Thyroid gland (tissue), 4 donors: ENCODE data around the gene ACADVL. TPM values are rescaled to one million over a fixed set of nuclear protein-coding genes. Genes with fewer than 3 reads are reported as not detected.
A peak's percentile ranks its signal among the peaks of the same experiment; 100 is the strongest.
"Not testable (repeated sequence)": the region's sequence is repeated elsewhere in the genome, so short reads cannot be mapped to it uniquely, and the experiment has no call there.

Source experiments
- DNase-seq, 2 donors: peaks; one replicate each; pipeline ENCODE4 v3.0.0-alpha.2; 2019
- H3K27ac ChIP-seq, 3 donors: fragments of 200-600 bp; sonication (generic); 1 replicate in 2 of 3; 2 replicates in 1 of 3; pipeline ENCODE4 v1.5.1; 2016 to 2019; ENCODE audit warnings: mild to moderate bottlenecking in 1 of 3, moderate library complexity in 1 of 3
- H3K27me3 ChIP-seq: fragments of 200-600 bp; sonication (generic); one replicate; pipeline ENCODE4 v1.5.1; 2019
- H3K36me3 ChIP-seq, 2 donors: fragments of 200-600 bp; sonication (generic); one replicate each; pipeline ENCODE4 v1.5.1; 2016 to 2019
- H3K4me1 ChIP-seq, 2 donors: fragments of 200-600 bp; sonication (generic); one replicate each; pipeline ENCODE4 v1.5.1; 2017 to 2019
- H3K4me3 ChIP-seq, 3 donors: fragments of 200-600 bp; sonication (generic); replicated peaks in 1 of 3; 1 replicate in 2 of 3; 2 replicates in 1 of 3; pipeline ENCODE4 v1.5.1; 2016; ENCODE audit warnings: mild to moderate bottlenecking in 1 of 3
- H3K9me3 ChIP-seq: fragments of 200-600 bp; sonication (generic); one replicate; pipeline ENCODE4 v1.5.1; 2017
- POLR2A ChIP-seq, 2 donors: fragments of 450-650 bp; IDR thresholded peaks; one replicate each; pipeline ENCODE4 v1.6.1; 2017; ENCODE audit warnings: antibody characterized with exemption in 2 of 2, mild to moderate bottlenecking in 2 of 2, moderate library complexity in 1 of 2
- WGBS, 2 donors: methylation state at CpG; one replicate each; pipeline ENCODE4 v1.1.5; 2017; 5-methylcytosine and 5-hydroxymethylcytosine counted together
- intact Hi-C: fragments of 100-400 bp; cut with DNase I; formaldehyde crosslinking; loops from one replicate; pipeline ENCODE4 v1.15.1; 2023
- total RNA-seq, 4 donors: library from RNA; depleted of rRNA; stranded (reverse); fragments of >200 nt; gene quantifications; one replicate each; pipeline ENCODE4 v1.2.3, GENCODE V29; 2016
- TF ChIP-seq, protein P1 (sequence below), 6 experiments: fragments of 200-600 bp in 3 of 6; fragments of 450-650 bp in 3 of 6; sonication (generic) in 3 of 6; IDR thresholded peaks; one replicate each; pipeline ENCODE4 v1.5.1; 2016 to 2019; ENCODE audit warnings: antibody characterized with exemption in 6 of 6, mild to moderate bottlenecking in 2 of 6, inconsistent platforms in 1 of 6, moderate library complexity in 1 of 6

Gene ACADVL
- 1,000 to 10,000 TPM in 1 of 4 donors, 100 to 1,000 TPM in 3; 581 to 1,743 (median 795) TPM for total RNA-seq

- Histone ChIP-seq H3K9me3 (no peaks in the 10 kb centered on the region), H3K27me3 (no peaks in the 10 kb centered on the region), H3K4me3 (peak within 1 kb of the TSS; percentile 46 to 97 (median 90)), H3K27ac (peak within 1 kb of the TSS; percentile 10 to 98 (median 97)), H3K36me3 (peaks cover 34 to 38% of the 10 kb centered on the region in 2 donors), H3K4me1 (peaks cover 28 to 61% of the 10 kb centered on the region in 2 donors)
- WGBS, 2 donors = 0 to 1% methylated on average over 13 to 43 of the region's 63 CpGs
- intact Hi-C loops = no loop called here
- peak; percentile 90 to 92 for DNase-seq
- TF ChIP-seq POLR2A (IDR thresholded peaks at IDR 0.05) = peak in 1 of 2 donors; percentile 90
- TF ChIP-seq, protein P1, sequence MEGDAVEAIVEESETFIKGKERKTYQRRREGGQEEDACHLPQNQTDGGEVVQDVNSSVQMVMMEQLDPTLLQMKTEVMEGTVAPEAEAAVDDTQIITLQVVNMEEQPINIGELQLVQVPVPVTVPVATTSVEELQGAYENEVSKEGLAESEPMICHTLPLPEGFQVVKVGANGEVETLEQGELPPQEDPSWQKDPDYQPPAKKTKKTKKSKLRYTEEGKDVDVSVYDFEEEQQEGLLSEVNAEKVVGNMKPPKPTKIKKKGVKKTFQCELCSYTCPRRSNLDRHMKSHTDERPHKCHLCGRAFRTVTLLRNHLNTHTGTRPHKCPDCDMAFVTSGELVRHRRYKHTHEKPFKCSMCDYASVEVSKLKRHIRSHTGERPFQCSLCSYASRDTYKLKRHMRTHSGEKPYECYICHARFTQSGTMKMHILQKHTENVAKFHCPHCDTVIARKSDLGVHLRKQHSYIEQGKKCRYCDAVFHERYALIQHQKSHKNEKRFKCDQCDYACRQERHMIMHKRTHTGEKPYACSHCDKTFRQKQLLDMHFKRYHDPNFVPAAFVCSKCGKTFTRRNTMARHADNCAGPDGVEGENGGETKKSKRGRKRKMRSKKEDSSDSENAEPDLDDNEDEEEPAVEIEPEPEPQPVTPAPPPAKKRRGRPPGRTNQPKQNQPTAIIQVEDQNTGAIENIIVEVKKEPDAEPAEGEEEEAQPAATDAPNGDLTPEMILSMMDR (IDR thresholded peaks at IDR 0.05) = no peak
Measured at GRCh38 chr17:7219812-7220592, at the start of gene ACADVL, which contains the start of gene DLG4. ACADVL (plus strand) TSS chr17:7219938; CDS start chr17:7219985, 47 bp downstream. DLG4 (minus strand) TSS chr17:7219836.

DNA sequence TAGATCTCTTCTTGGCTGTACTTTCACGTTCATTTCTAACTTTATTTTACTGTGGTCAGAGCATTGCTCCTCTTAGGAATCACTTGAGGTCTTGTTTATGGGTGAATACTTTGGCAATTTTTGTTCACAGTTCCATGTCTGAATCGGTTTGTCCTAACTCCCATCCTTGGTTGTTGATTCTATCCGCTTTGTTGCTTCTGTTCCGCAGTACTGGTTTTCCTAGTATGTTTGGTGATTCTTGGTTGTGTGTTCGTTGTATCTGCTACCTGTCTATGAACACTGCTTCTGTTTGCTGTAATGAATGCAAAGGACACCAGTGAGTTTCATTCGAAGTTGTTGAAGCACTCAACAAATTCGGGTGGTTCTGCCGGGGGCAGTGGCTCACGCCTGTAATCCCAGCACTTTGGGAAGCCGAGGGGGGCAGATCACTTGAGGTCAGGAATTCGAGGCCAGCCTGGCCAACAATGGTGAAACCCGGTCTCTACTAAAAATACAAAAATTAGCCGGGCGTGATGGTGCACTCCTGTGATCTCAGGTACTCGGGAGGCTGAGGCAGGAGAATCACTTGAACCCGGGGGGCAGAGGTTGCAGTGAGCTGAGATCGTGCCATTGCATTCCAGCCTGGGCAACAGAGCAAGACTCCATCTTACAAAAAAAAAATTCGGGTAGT, 47.1 kb upstream of the ACADVL start:
- H3K9me3 ChIP-seq, intact Hi-C loops, H3K4me3 ChIP-seq, H3K27me3 ChIP-seq, H3K36me3 ChIP-seq: not testable (repeated sequence)
- peak; percentile 61 to 66 for DNase-seq
- Histone ChIP-seq H3K4me1 (peaks cover 17 to 27% of the 10 kb centered on the region in 2 donors), H3K27ac (peak overlapping the region; percentile 66 to 74 (median 70))
- WGBS, 2 donors = 38 to 42% methylated on average over 18 of the region's 18 CpGs
- TF ChIP-seq, protein P1 (IDR thresholded peaks at IDR 0.05) = peak in 1 of 6 experiments; percentile 2

DNA sequence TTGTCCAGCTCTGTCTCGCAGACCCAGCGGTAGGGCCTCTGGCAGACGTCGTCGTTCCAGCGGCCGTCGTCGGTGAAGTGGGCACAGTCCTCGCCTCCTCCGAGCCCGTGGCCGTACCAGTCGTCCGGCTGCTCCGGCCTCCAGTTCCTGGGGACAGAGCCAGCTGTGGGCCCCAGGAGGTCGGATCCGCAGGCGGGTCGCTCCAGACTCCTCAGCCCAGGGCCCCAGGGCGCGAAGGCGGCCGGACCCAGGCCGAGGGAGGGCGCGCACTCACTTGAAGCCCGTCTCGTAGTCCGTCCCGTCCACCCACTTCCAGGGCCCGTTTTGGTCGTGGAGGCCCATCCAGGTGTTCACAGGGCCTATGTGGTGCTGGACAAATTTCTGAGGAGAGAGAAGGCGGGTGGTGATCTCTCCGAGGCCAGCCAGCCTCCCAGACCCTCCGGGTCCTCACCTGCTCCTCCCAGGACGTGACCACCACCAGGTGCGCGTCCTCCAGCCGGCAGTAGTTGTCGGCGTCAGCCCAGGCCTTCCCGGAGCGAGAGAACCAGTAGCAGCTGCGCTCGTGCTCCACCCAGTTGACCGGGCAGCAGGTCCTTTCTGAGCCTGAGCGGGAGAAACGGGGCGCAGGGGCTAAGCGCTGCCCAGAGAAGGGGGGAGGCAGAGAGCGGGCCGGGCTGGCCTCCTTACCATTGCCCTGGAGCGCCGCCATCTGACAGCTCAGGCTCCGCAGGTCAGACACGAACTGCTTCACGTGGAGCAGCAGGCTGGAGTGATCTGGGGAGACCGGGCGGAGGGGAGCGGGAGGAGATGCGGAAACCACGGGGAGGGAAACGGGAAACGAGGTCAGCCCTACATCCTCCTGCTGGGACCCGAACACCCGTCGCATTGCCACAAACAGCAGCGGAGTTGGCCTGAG, 45.8 kb upstream of the ACADVL start:
- Histone ChIP-seq H3K27me3 (no peaks in the 10 kb centered on the region), H3K36me3 (no peaks in the 10 kb centered on the region), H3K4me3 (no peak overlapping the region), H3K9me3 (no peaks in the 10 kb centered on the region), H3K4me1 (peaks cover 23 to 34% of the 10 kb centered on the region in 2 donors), H3K27ac (peak overlapping the region; percentile 12 to 74 (median 66))
- TF ChIP-seq, protein P1 (IDR thresholded peaks at IDR 0.05) = peak in 2 of 6 experiments; percentile 30 to 38
- TF ChIP-seq POLR2A (IDR thresholded peaks at IDR 0.05) = no peak
- intact Hi-C loops = no loop called here
- peak; percentile 88 to 89 for DNase-seq
- 61 to 81% methylated on average over 20 to 50 of the region's 69 CpGs for WGBS, 2 donors

- 83 to 88% methylated on average over 7 of the region's 7 CpGs for WGBS, 2 donors
- H3K9me3 ChIP-seq = no peaks in the 10 kb centered on the region
- no peak for DNase-seq
- TF ChIP-seq, protein P1 (IDR thresholded peaks at IDR 0.05) = no peak
- no peak for TF ChIP-seq POLR2A (IDR thresholded peaks at IDR 0.05)
- no peaks in the 10 kb centered on the region for H3K36me3 ChIP-seq
- intact Hi-C loops = loop anchor here (5.0 kb wide), 1 partner anchor 122 kb away; no protein-coding TSS in a partner anchor
- no peaks in the 10 kb centered on the region for H3K27me3 ChIP-seq
- no peak overlapping the region for H3K27ac ChIP-seq
- H3K4me3 ChIP-seq = no peak overlapping the region
- peaks cover 23 to 34% of the 10 kb centered on the region in 2 donors for H3K4me1 ChIP-seq
Measured at GRCh38 chr17:7174603-7175326, 45.0 kb upstream of the ACADVL start.
